ENCODE measurements around the gene MTFMT. TPM values are rescaled to one million over a fixed set of nuclear protein-coding genes. Genes with fewer than 3 reads are reported as not detected.

Gene MTFMT
- total and polyA plus RNA-seq, 2 of the 13 experiments (the other 11 are each of a cell fraction or from before 2014, with no cell fraction given), result 9.9 to 23.2 TPM

DNA sequence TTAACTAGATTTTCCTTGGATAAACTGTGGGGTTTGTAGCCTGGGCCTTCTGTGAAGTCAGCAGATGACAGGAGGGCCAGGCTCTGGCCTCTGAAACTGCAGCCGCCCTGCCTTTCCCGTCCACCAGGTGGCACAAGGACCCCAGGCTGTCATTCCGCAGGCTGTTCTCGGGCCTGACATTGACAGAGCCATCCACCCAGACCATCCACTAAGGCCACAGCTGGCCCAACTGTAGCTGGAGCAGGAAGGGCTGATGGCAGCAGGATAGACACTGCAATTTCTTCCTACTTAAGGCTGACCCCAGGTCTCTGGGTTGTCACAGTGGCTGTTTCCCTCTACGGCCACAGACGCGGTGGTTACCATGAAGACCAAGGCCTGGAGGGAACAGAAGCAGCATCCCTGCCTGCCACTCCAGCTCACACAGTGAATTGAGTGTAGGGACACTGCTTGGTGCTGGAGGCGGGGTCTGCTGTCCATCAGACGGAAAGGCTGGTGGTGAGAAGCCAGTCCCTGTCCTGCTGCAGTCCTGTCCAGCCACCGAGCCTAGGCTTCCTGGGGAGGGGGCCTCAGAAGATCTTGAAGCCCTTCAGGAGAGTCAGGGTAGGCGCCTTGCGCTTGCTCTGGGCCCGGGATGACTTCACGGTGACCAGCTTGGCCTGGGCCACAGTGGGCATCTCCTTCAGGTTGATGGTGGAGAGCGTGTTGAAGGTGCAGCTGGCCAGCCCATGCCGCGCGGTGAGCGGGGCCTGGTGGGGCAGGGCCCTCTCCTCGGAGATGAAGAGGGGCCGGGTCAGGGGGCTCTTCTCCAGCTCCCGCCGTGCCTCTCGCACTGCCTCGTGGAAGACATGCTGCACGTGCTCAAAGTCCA is 25.1 kb upstream of the MTFMT start (continued):
- TF ChIP-seq, protein P1, sequence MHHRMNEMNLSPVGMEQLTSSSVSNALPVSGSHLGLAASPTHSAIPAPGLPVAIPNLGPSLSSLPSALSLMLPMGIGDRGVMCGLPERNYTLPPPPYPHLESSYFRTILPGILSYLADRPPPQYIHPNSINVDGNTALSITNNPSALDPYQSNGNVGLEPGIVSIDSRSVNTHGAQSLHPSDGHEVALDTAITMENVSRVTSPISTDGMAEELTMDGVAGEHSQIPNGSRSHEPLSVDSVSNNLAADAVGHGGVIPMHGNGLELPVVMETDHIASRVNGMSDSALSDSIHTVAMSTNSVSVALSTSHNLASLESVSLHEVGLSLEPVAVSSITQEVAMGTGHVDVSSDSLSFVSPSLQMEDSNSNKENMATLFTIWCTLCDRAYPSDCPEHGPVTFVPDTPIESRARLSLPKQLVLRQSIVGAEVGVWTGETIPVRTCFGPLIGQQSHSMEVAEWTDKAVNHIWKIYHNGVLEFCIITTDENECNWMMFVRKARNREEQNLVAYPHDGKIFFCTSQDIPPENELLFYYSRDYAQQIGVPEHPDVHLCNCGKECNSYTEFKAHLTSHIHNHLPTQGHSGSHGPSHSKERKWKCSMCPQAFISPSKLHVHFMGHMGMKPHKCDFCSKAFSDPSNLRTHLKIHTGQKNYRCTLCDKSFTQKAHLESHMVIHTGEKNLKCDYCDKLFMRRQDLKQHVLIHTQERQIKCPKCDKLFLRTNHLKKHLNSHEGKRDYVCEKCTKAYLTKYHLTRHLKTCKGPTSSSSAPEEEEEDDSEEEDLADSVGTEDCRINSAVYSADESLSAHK (CRISPR knock-in tag; IDR thresholded peaks at IDR 0.05; ENCODE audit: borderline replicate concordance), result no peak
- TF ChIP-seq ZNF556 (CRISPR knock-in tag; IDR thresholded peaks at IDR 0.05; ENCODE audit: borderline replicate concordance), result peak; percentile 70; the same call in 1 of the 2 replicates
- no peak for TF ChIP-seq SATB2 (CRISPR knock-in tag; IDR thresholded peaks at IDR 0.05)
- TF ChIP-seq CCDC6 (CRISPR knock-in tag; IDR thresholded peaks at IDR 0.05), result 0 out of 2 replicates have a peak, but pooled peaks have one; percentile 54
- no peak for TF ChIP-seq ARID2 (CRISPR knock-in tag; IDR thresholded peaks at IDR 0.05; ENCODE audit: borderline replicate concordance)
- no peak for TF ChIP-seq SRSF9 (IDR thresholded peaks at IDR 0.05; ENCODE audit: borderline replicate concordance, insufficient read depth, low read depth, low read length, poor library complexity, severe bottlenecking)
- TF ChIP-seq TRIM24 (CRISPR knock-in tag; IDR thresholded peaks at IDR 0.05), result no peak
- TF ChIP-seq ZNF619 (CRISPR knock-in tag; IDR thresholded peaks at IDR 0.05), result 0 out of 2 replicates have a peak, but pooled peaks have one; percentile 29
- no peak for TF ChIP-seq HNRNPUL1 (IDR thresholded peaks at IDR 0.05; ENCODE audit: low read depth, low read length)
- TF ChIP-seq, protein P2, sequence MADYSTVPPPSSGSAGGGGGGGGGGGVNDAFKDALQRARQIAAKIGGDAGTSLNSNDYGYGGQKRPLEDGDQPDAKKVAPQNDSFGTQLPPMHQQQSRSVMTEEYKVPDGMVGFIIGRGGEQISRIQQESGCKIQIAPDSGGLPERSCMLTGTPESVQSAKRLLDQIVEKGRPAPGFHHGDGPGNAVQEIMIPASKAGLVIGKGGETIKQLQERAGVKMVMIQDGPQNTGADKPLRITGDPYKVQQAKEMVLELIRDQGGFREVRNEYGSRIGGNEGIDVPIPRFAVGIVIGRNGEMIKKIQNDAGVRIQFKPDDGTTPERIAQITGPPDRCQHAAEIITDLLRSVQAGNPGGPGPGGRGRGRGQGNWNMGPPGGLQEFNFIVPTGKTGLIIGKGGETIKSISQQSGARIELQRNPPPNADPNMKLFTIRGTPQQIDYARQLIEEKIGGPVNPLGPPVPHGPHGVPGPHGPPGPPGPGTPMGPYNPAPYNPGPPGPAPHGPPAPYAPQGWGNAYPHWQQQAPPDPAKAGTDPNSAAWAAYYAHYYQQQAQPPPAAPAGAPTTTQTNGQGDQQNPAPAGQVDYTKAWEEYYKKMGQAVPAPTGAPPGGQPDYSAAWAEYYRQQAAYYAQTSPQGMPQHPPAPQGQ (CRISPR knock-in tag; IDR thresholded peaks at IDR 0.05; ENCODE audit: borderline replicate concordance), result no peak
- TF ChIP-seq, protein P3, sequence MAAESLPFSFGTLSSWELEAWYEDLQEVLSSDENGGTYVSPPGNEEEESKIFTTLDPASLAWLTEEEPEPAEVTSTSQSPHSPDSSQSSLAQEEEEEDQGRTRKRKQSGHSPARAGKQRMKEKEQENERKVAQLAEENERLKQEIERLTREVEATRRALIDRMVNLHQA (CRISPR knock-in tag; IDR thresholded peaks at IDR 0.05), result no peak
- TF ChIP-seq RBAK (CRISPR knock-in tag; IDR thresholded peaks at IDR 0.05), result no peak
- TF ChIP-seq NFIC (IDR thresholded peaks at IDR 0.05; ENCODE audit: low read length), result no peak
- no peak for TF ChIP-seq TBP (CRISPR knock-in tag; IDR thresholded peaks at IDR 0.05)
- TF ChIP-seq, protein P4, sequence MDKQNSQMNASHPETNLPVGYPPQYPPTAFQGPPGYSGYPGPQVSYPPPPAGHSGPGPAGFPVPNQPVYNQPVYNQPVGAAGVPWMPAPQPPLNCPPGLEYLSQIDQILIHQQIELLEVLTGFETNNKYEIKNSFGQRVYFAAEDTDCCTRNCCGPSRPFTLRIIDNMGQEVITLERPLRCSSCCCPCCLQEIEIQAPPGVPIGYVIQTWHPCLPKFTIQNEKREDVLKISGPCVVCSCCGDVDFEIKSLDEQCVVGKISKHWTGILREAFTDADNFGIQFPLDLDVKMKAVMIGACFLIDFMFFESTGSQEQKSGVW (CRISPR knock-in tag; IDR thresholded peaks at IDR 0.05; ENCODE audit: borderline replicate concordance), result no peak
- no peak for TF ChIP-seq CC2D1A (CRISPR knock-in tag; IDR thresholded peaks at IDR 0.05)
- no peak for TF ChIP-seq ZNF567 (CRISPR knock-in tag; IDR thresholded peaks at IDR 0.05; ENCODE audit: borderline replicate concordance)
- TF ChIP-seq ATF7-NPFF (CRISPR knock-in tag; IDR thresholded peaks at IDR 0.05; ENCODE audit: low read depth), result 0 out of 2 replicates have a peak, but pooled peaks have one; percentile 24
- TF ChIP-seq FIP1L1 (IDR thresholded peaks at IDR 0.05; ENCODE audit: borderline replicate concordance, insufficient read depth, low read depth, low read length), result no peak
- no peak for TF ChIP-seq NKX3-1 (CRISPR knock-in tag; IDR thresholded peaks at IDR 0.05)
- TF ChIP-seq MEIS2 (CRISPR knock-in tag; IDR thresholded peaks at IDR 0.05), result peak; percentile 79; the same call in 1 of the 2 replicates
